Muscle layer of colon (tissue), 2 donors: ENCODE results near the gene PLCB3.
A peak's percentile ranks its signal among the peaks of the same experiment; 100 is the strongest.
"Not testable (repeated sequence)": the region's sequence is repeated elsewhere in the genome, so short reads cannot be mapped to it uniquely, and the experiment has no call there.

Source experiments
- H3K27ac ChIP-seq: one replicate; pipeline ENCODE4 v1.7.0; 2013; ENCODE audit warnings: low read depth, mild to moderate bottlenecking, low read length, moderate library complexity
- H3K27me3 ChIP-seq, 2 donors: one replicate each; pipeline ENCODE4 v1.7.0; 2013; ENCODE audit warnings: low read length in 2 of 2, mild to moderate bottlenecking in 2 of 2; ENCODE audit not compliant: insufficient read depth in 2 of 2, control insufficient read depth in 1 of 2
- H3K36me3 ChIP-seq: one replicate; pipeline ENCODE4 v1.7.0; 2013; ENCODE audit warnings: mild to moderate bottlenecking, low read length; ENCODE audit not compliant: insufficient read depth
- H3K4me1 ChIP-seq: one replicate; pipeline ENCODE4 v1.7.0; 2013; ENCODE audit warnings: mild to moderate bottlenecking, low read length; ENCODE audit not compliant: insufficient read depth
- H3K4me3 ChIP-seq, 2 donors: one replicate each; pipeline ENCODE4 v1.7.0; 2013; ENCODE audit warnings: low read length in 2 of 2, low read depth in 1 of 2, mild to moderate bottlenecking in 1 of 2, moderate library complexity in 1 of 2
- H3K9ac ChIP-seq: one replicate; pipeline ENCODE4 v1.7.0; 2013; ENCODE audit warnings: low read length
- H3K9me3 ChIP-seq: one replicate; pipeline ENCODE4 v1.7.0; 2013; ENCODE audit warnings: mild to moderate bottlenecking, low read length
- donor health status: abdominal sarcoma.
- donor health status: Adenocarcinoma of cecum.

Gene PLCB3

GRCh38 chr11:64239662-64240434, 11.5 kb upstream of the PLCB3 start:
- Histone ChIP-seq H3K27ac (peak overlapping the region; percentile 88), H3K4me1 (peaks cover 20% of the 10 kb centered on the region), H3K36me3 (peaks cover 33% of the 10 kb centered on the region), H3K9ac (peak overlapping the region; percentile 92), H3K4me3 (peak overlapping the region; percentile 17 to 77), H3K27me3 (no peaks in the 10 kb centered on the region), H3K9me3 (no peaks in the 10 kb centered on the region)

GRCh38 chr11:64240435-64241240, 10.7 kb upstream of the PLCB3 start, which contains the start of gene FKBP2:
Gene FKBP2 (plus strand): TSS chr11:64241095. CDS start chr11:64242388, 1,293 bp downstream.
- peak within 1 kb of the TSS; percentile 94 for H3K27ac ChIP-seq
- H3K27me3 ChIP-seq = no peaks in the 10 kb centered on the region
- H3K4me1 ChIP-seq = peaks cover 21% of the 10 kb centered on the region
- H3K9me3 ChIP-seq = no peaks in the 10 kb centered on the region
- H3K36me3 ChIP-seq = peaks cover 33% of the 10 kb centered on the region
- peak within 1 kb of the TSS; percentile 77 for H3K4me3 ChIP-seq
- peak within 1 kb of the TSS; percentile 92 for H3K9ac ChIP-seq

GRCh38 chr11:64241241-64241490, 10.2 kb upstream of the PLCB3 start:
- Histone ChIP-seq H3K36me3 (peaks cover 33% of the 10 kb centered on the region), H3K27ac (peak overlapping the region; percentile 88), H3K4me3 (peak overlapping the region; percentile 67 to 77), H3K4me1 (peaks cover 19% of the 10 kb centered on the region), H3K9me3 (no peaks in the 10 kb centered on the region), H3K9ac (no peak overlapping the region), H3K27me3 (no peaks in the 10 kb centered on the region)

GRCh38 chr11:64241491-64242374, 9.6 kb upstream of the PLCB3 start:
- H3K27ac ChIP-seq = peak overlapping the region; percentile 94
- H3K27me3 ChIP-seq = no peaks in the 10 kb centered on the region
- peaks cover 33% of the 10 kb centered on the region for H3K36me3 ChIP-seq
- peak overlapping the region; percentile 74 to 77 for H3K4me3 ChIP-seq
- H3K4me1 ChIP-seq = peaks cover 19% of the 10 kb centered on the region
- no peaks in the 10 kb centered on the region for H3K9me3 ChIP-seq
- H3K9ac ChIP-seq = peak overlapping the region; percentile 30

GRCh38 chr11:64243236-64243854, 8.0 kb upstream of the PLCB3 start:
- Histone ChIP-seq H3K27ac (no peak overlapping the region), H3K27me3 (no peaks in the 10 kb centered on the region), H3K36me3 (peaks cover 21% of the 10 kb centered on the region), H3K4me1 (peaks cover 27% of the 10 kb centered on the region), H3K4me3 (no peak overlapping the region), H3K9me3 (no peaks in the 10 kb centered on the region), H3K9ac (no peak overlapping the region)

- H3K36me3 ChIP-seq = peaks cover 14% of the 10 kb centered on the region
- H3K4me1 ChIP-seq = peaks cover 27% of the 10 kb centered on the region
- no peak overlapping the region for H3K27ac ChIP-seq
- no peaks in the 10 kb centered on the region for H3K9me3 ChIP-seq
- no peak overlapping the region for H3K4me3 ChIP-seq
- no peaks in the 10 kb centered on the region for H3K27me3 ChIP-seq
- H3K9ac ChIP-seq = no peak overlapping the region
Observed at GRCh38 chr11:64244107-64244506, 7.2 kb upstream of the PLCB3 start.

GRCh38 chr11:64244966-64245365, 6.4 kb upstream of the PLCB3 start:
- Histone ChIP-seq H3K36me3 (peaks cover 13% of the 10 kb centered on the region), H3K27me3 (no peaks in the 10 kb centered on the region), H3K4me1 (peaks cover 23% of the 10 kb centered on the region), H3K9me3 (no peaks in the 10 kb centered on the region), H3K9ac (peak overlapping the region; percentile 61), H3K27ac (peak overlapping the region; percentile 86), H3K4me3 (peak overlapping the region in 1 of 2 donors; percentile 68)

GRCh38 chr11:64245401-64245796, 5.9 kb upstream of the PLCB3 start:
- peaks cover 20% of the 10 kb centered on the region for H3K4me1 ChIP-seq
- peak overlapping the region; percentile 86 for H3K27ac ChIP-seq
- no peaks in the 10 kb centered on the region for H3K9me3 ChIP-seq
- peak overlapping the region; percentile 61 for H3K9ac ChIP-seq
- H3K4me3 ChIP-seq = peak overlapping the region; percentile 68 to 72
- peaks cover 13% of the 10 kb centered on the region for H3K36me3 ChIP-seq
- no peaks in the 10 kb centered on the region for H3K27me3 ChIP-seq

GRCh38 chr11:64245797-64246620, 5.3 kb upstream of the PLCB3 start:
- Histone ChIP-seq H3K4me3 (peak overlapping the region; percentile 68 to 72), H3K36me3 (peaks cover 13% of the 10 kb centered on the region), H3K9me3 (no peaks in the 10 kb centered on the region), H3K27me3 (no peaks in the 10 kb centered on the region), H3K9ac (peak overlapping the region; percentile 61), H3K4me1 (peaks cover 23% of the 10 kb centered on the region), H3K27ac (peak overlapping the region; percentile 86)

- Histone ChIP-seq H3K4me1 (peaks cover 23% of the 10 kb centered on the region), H3K36me3 (peaks cover 13% of the 10 kb centered on the region)
- H3K27me3 ChIP-seq, H3K27ac ChIP-seq, H3K9me3 ChIP-seq, H3K9ac ChIP-seq, H3K4me3 ChIP-seq: not testable (repeated sequence)
Observed at GRCh38 chr11:64246621-64246870, 4.8 kb upstream of the PLCB3 start.
